ENCODE results near the gene GBP3. TPM values are rescaled to one million over a fixed set of nuclear protein-coding genes. Genes with fewer than 3 reads are reported as not detected.
"Not testable (repeated sequence)": the region's sequence is repeated elsewhere in the genome, so short reads cannot be mapped to it uniquely, and the experiment has no call there.

GBP3 gene
- total and polyA plus RNA-seq, 9 of the 15 experiments (the other 6 are each of a cell fraction or from before 2014, with no cell fraction given), result 0.07 to 0.14 (median 0.11) TPM; not detected in 4

DNA sequence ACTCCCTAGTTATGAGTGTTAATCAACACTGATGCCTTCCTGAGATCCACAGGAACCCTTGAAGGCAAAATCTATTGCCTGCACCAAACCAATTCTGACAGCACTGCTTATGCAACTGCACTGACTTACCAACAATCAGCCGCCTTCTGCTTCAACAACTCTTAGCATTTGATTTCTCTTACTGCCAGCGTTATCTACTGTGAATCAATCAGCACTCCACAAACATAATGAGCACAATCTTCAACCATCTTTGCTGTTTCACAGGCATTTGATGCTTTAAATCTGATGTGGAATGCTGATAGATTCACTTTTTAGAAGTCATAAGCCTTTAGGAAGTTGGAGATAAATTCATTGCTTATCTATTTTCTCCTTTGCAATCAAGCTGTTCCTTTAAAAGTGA lies 41.2 kb downstream of the GBP3 start:
- POLR2A ChIA-PET; intact Hi-C loops (cut with micrococcal nuclease): not testable (repeated sequence)
- WGBS (ENCODE audit: insufficient coverage, low coverage, missing lambda C conversion rate), result 67% methylated on average over 2 of the region's 2 CpGs

DNA sequence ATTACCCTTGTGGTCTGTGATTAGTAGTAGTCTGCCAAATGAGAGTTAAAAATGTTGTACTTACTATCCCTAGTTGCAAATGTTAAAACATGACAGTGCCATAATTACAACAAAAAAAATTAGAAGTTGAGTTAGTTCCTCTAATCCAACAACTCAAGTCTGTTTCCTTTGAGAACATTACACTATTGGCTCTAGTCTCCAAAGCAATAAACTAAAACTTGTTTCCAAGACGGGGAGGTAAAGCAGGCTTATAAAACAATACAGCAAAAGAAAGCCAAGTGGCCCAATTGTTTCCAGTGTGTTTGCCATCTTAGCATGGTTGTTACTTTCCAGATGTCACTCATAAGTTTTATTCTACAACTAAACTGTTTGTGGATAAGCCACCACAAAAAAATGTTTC lies 41.8 kb downstream of the GBP3 start:
- Histone ChIP-seq H2AFZ (ENCODE audit: low read depth, low read length) (no peak overlapping the region), H3K4me3 (no peak overlapping the region), H3K9me1 (ENCODE audit: control insufficient read depth, insufficient read depth, low read length) (no peaks in the 10 kb centered on the region), H3K9ac (ENCODE audit: insufficient read depth in 1 of 2, low read depth in 2 of 2, low read length in 2 of 2) (no peak overlapping the region), H3K27ac (ENCODE audit: extremely low read depth, low read depth, low read length) (no peak overlapping the region), H3K4me2 (ENCODE audit: insufficient read depth, low read length) (no peak overlapping the region), H3K27me3 (ENCODE audit: control insufficient read depth in 2 of 2, insufficient read depth in 2 of 2, low read length in 2 of 2) (no peaks in the 10 kb centered on the region), H3K9me3 (replicated peaks; ENCODE audit: control insufficient read depth, insufficient read depth, low read depth, low read length) (no peaks in the 10 kb centered on the region), H3K4me1 (replicated peaks in 1 of 2; ENCODE audit: control insufficient read depth in 2 of 2, insufficient read depth in 2 of 2, low read length in 2 of 2) (no peaks in the 10 kb centered on the region; a peak in 1 of 5 replicates), H3K79me2 (ENCODE audit: control insufficient read depth, insufficient read depth, low read length) (peaks cover 47% of the 10 kb centered on the region), H4K20me1 (replicated peaks; ENCODE audit: control insufficient read depth, insufficient read depth, low read length) (0 out of 2 replicates have a peak, but pooled peaks cover 4% of the 10 kb centered on the region), H3K36me3 (ENCODE audit: control insufficient read depth, insufficient read depth, low read length) (peaks cover 58% of the 10 kb centered on the region)
- ChIA-PET CTCF (ENCODE audit: low intra/inter-chr PET ratio) (no interaction called here), POLR2A (no interaction called here)
- BruUV-seq (replicated peaks), result no TSS peak
- no peak for ATAC-seq
- in situ Hi-C loops (cut with MboI), result no loop called here
- 93% methylated on average over 1 of the region's 1 CpG for WGBS (ENCODE audit: insufficient coverage, low coverage, missing lambda C conversion rate)
- intact Hi-C loops (cut with micrococcal nuclease), result no loop called here
- DNase-seq (ENCODE audit: extremely low read depth in 1 of 4, low spot score in 3 of 4), result no peak
- no peak for FAIRE-seq
- TF ChIP-seq ZSCAN29 (IDR thresholded peaks at IDR 0.05) (no peak), DMBX1 (CRISPR knock-in tag; IDR thresholded peaks at IDR 0.05; ENCODE audit: borderline replicate concordance) (no peak), DIDO1 (tag; IDR thresholded peaks at IDR 0.05; ENCODE audit: low read depth) (no peak)
- TF ChIP-seq, protein P1, sequence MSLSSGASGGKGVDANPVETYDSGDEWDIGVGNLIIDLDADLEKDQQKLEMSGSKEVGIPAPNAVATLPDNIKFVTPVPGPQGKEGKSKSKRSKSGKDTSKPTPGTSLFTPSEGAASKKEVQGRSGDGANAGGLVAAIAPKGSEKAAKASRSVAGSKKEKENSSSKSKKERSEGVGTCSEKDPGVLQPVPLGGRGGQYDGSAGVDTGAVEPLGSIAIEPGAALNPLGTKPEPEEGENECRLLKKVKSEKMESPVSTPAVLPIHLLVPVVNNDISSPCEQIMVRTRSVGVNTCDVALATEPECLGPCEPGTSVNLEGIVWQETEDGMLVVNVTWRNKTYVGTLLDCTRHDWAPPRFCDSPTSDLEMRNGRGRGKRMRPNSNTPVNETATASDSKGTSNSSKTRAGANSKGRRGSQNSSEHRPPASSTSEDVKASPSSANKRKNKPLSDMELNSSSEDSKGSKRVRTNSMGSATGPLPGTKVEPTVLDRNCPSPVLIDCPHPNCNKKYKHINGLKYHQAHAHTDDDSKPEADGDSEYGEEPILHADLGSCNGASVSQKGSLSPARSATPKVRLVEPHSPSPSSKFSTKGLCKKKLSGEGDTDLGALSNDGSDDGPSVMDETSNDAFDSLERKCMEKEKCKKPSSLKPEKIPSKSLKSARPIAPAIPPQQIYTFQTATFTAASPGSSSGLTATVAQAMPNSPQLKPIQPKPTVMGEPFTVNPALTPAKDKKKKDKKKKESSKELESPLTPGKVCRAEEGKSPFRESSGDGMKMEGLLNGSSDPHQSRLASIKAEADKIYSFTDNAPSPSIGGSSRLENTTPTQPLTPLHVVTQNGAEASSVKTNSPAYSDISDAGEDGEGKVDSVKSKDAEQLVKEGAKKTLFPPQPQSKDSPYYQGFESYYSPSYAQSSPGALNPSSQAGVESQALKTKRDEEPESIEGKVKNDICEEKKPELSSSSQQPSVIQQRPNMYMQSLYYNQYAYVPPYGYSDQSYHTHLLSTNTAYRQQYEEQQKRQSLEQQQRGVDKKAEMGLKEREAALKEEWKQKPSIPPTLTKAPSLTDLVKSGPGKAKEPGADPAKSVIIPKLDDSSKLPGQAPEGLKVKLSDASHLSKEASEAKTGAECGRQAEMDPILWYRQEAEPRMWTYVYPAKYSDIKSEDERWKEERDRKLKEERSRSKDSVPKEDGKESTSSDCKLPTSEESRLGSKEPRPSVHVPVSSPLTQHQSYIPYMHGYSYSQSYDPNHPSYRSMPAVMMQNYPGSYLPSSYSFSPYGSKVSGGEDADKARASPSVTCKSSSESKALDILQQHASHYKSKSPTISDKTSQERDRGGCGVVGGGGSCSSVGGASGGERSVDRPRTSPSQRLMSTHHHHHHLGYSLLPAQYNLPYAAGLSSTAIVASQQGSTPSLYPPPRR (CRISPR knock-in tag; IDR thresholded peaks at IDR 0.05; ENCODE audit: borderline replicate concordance), result no peak

More for the DNA sequence above, 41.2 kb downstream of the GBP3 start:
- TF ChIP-seq HMBOX1 (IDR thresholded peaks at IDR 0.05), result peak; percentile 73; the same call in 1 of the 2 replicates
- in situ Hi-C loops (cut with MboI); H3K4me2 ChIP-seq (ENCODE audit: insufficient read depth, low read length); H3K4me3 ChIP-seq; CTCF ChIA-PET (ENCODE audit: low intra/inter-chr PET ratio); H3K27me3 ChIP-seq (ENCODE audit: control insufficient read depth in 2 of 2, insufficient read depth in 2 of 2, low read length in 2 of 2); H3K9ac ChIP-seq (ENCODE audit: insufficient read depth in 1 of 2, low read depth in 2 of 2, low read length in 2 of 2); H3K27ac ChIP-seq (ENCODE audit: extremely low read depth, low read depth, low read length); H2AFZ ChIP-seq (ENCODE audit: low read depth, low read length); H3K9me1 ChIP-seq (ENCODE audit: control insufficient read depth, insufficient read depth, low read length); ATAC-seq; H3K9me3 ChIP-seq (replicated peaks; ENCODE audit: control insufficient read depth, insufficient read depth, low read depth, low read length); H3K4me1 ChIP-seq (replicated peaks in 1 of 2; ENCODE audit: control insufficient read depth in 2 of 2, insufficient read depth in 2 of 2, low read length in 2 of 2); FAIRE-seq; H4K20me1 ChIP-seq (replicated peaks; ENCODE audit: control insufficient read depth, insufficient read depth, low read length); DNase-seq (ENCODE audit: extremely low read depth in 1 of 4, low spot score in 3 of 4): not testable (repeated sequence)
- H3K79me2 ChIP-seq (ENCODE audit: control insufficient read depth, insufficient read depth, low read length), result peaks cover 49% of the 10 kb centered on the region
- BruUV-seq (replicated peaks), result TSS peak; percentile 10
- peaks cover 63% of the 10 kb centered on the region for H3K36me3 ChIP-seq (ENCODE audit: control insufficient read depth, insufficient read depth, low read length)
